ENCODE data around the gene ZNF660. TPM values are rescaled to one million over a fixed set of nuclear protein-coding genes. Genes with fewer than 3 reads are reported as not detected.

The ZNF660 gene
- polyA plus RNA-seq, 1 donor (not counting 4 experiments of a cell fraction or from before 2014, with no cell fraction given) = 0.05 TPM

DNA sequence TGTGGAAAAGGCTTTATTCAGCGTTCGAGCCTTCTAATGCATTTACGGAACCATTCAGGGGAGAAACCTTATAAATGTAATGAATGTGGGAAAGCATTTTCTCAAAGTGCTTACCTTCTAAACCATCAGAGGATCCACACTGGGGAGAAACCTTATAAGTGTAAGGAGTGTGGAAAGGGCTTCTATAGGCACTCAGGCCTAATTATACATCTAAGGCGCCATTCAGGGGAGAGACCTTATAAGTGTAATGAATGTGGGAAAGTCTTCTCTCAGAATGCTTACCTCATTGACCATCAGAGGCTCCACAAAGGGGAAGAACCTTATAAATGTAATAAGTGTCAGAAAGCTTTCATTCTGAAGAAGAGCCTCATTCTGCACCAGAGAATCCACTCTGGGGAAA is 57.6 kb downstream of the ZNF660 start:
- Histone ChIP-seq H3K27me3 (ENCODE audit: control insufficient read depth, extremely low read depth, insufficient read depth, low read length) (no peaks in the 10 kb centered on the region), H3K4me1 (ENCODE audit: control insufficient read depth, extremely low read depth, insufficient read depth, low read length) (peaks cover 3% of the 10 kb centered on the region), H3K9me1 (ENCODE audit: control insufficient read depth, extremely low read depth, insufficient read depth, low read length) (no peaks in the 10 kb centered on the region), H3K4me2 (ENCODE audit: control insufficient read depth, extremely low read depth, insufficient read depth, low read depth, low read length) (no peak overlapping the region), H4K20me1 (ENCODE audit: control insufficient read depth, extremely low read depth, insufficient read depth, low read length) (no peaks in the 10 kb centered on the region), H3K9me3 (ENCODE audit: control insufficient read depth, low read depth, low read length) (peaks cover 9% of the 10 kb centered on the region), H3K27ac (ENCODE audit: control insufficient read depth, insufficient read depth, low read length) (no peak overlapping the region), H3K9ac (ENCODE audit: control insufficient read depth, extremely low read depth, insufficient read depth, low read length) (no peak overlapping the region), H3K36me3 (ENCODE audit: control insufficient read depth in 2 of 2, extremely low read depth in 1 of 2, insufficient read depth in 2 of 2, low read length in 2 of 2) (peaks cover 13 to 25% of the 10 kb centered on the region in 2 experiments), H2AFZ (ENCODE audit: control insufficient read depth, low read length) (no peak overlapping the region), H3K79me2 (ENCODE audit: control insufficient read depth, insufficient read depth, low read length) (peaks cover 4% of the 10 kb centered on the region), H3K4me3 (ENCODE audit: control insufficient read depth in 2 of 3, extremely low read depth in 1 of 3, insufficient read depth in 2 of 3, low read depth in 1 of 3, low read length in 3 of 3) (no peak overlapping the region)
- FAIRE-seq (no peak), DNase-seq (ENCODE audit: low read depth, low spot score) (no peak)
- no peak for TF ChIP-seq CTCF (optimal IDR thresholded peaks at IDR 0.05 in 1 of 3, IDR thresholded peaks at IDR 0.05 in 1 of 3, conservative IDR thresholded peaks at IDR 0.05 in 1 of 3; ENCODE audit: extremely low read depth in 1 of 3, insufficient read depth in 2 of 3, low read length in 3 of 3)
- TF ChIP-seq EZH2 (IDR thresholded peaks at IDR 0.05; ENCODE audit: low read length) = no peak
- dilution Hi-C loops (cut with MboI; ENCODE audit: extremely low pct_ligation_motif_present, low sequenced_read_pairs) = no loop called here

DNA sequence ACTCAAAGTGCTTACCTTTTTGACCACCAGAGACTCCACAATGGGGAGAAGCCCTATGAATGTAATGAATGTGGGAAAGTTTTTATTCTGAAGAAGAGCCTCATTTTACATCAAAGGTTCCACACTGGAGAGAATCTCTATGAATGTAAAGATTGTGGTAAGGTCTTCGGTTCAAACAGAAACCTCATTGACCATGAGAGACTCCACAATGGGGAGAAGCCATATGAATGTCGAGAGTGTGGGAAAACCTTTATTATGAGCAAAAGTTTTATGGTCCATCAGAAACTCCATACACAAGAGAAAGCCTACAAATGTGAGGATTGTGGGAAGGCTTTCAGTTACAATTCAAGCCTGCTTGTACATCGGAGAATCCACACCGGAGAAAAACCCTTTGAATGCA is 58.3 kb downstream of the ZNF660 start:
- Histone ChIP-seq H3K36me3 (ENCODE audit: control insufficient read depth in 2 of 2, extremely low read depth in 1 of 2, insufficient read depth in 2 of 2, low read length in 2 of 2) (peaks cover 13 to 25% of the 10 kb centered on the region in 2 experiments), H3K27ac (ENCODE audit: control insufficient read depth, insufficient read depth, low read length) (no peak overlapping the region), H3K4me2 (ENCODE audit: control insufficient read depth, extremely low read depth, insufficient read depth, low read depth, low read length) (no peak overlapping the region), H3K27me3 (ENCODE audit: control insufficient read depth, extremely low read depth, insufficient read depth, low read length) (no peaks in the 10 kb centered on the region), H3K4me1 (ENCODE audit: control insufficient read depth, extremely low read depth, insufficient read depth, low read length) (peaks cover 3% of the 10 kb centered on the region), H3K9me3 (ENCODE audit: control insufficient read depth, low read depth, low read length) (peaks cover 9% of the 10 kb centered on the region), H3K4me3 (ENCODE audit: control insufficient read depth in 2 of 3, extremely low read depth in 1 of 3, insufficient read depth in 2 of 3, low read depth in 1 of 3, low read length in 3 of 3) (no peak overlapping the region), H3K79me2 (ENCODE audit: control insufficient read depth, insufficient read depth, low read length) (peaks cover 4% of the 10 kb centered on the region), H3K9ac (ENCODE audit: control insufficient read depth, extremely low read depth, insufficient read depth, low read length) (no peak overlapping the region), H3K9me1 (ENCODE audit: control insufficient read depth, extremely low read depth, insufficient read depth, low read length) (no peaks in the 10 kb centered on the region), H4K20me1 (ENCODE audit: control insufficient read depth, extremely low read depth, insufficient read depth, low read length) (no peaks in the 10 kb centered on the region), H2AFZ (ENCODE audit: control insufficient read depth, low read length) (no peak overlapping the region)
- dilution Hi-C loops (cut with MboI; ENCODE audit: extremely low pct_ligation_motif_present, low sequenced_read_pairs) = no loop called here
- TF ChIP-seq CTCF (optimal IDR thresholded peaks at IDR 0.05 in 1 of 3, IDR thresholded peaks at IDR 0.05 in 1 of 3, conservative IDR thresholded peaks at IDR 0.05 in 1 of 3; ENCODE audit: extremely low read depth in 1 of 3, insufficient read depth in 2 of 3, low read length in 3 of 3) (no peak), EZH2 (IDR thresholded peaks at IDR 0.05; ENCODE audit: low read length) (no peak)
- DNase-seq (ENCODE audit: low read depth, low spot score) = no peak
- FAIRE-seq = no peak
